Esophagus squamous epithelium (tissue), 5 donors: ENCODE results near the gene KLF15. TPM values are rescaled to one million over a fixed set of nuclear protein-coding genes. Genes with fewer than 3 reads are reported as not detected.

Experiments
- DNase-seq: peaks from one replicate; lab custom pipeline; 2025; lab: John Stamatoyannopoulos, UW
- H3K27ac ChIP-seq, 4 donors: fragments of 200-600 bp; sonication (generic); one replicate each; pipeline ENCODE4 v1.5.1; 2016 to 2019; ENCODE audit warnings: mild to moderate bottlenecking in 1 of 4
- H3K27me3 ChIP-seq, 4 donors: fragments of 200-600 bp; sonication (generic); 1 replicate in 3 of 4; 2 replicates in 1 of 4; pipeline versions ENCODE4 v1.5.1 to v1.6.0; 2017 to 2021; ENCODE audit warnings: antibody characterized with exemption in 1 of 4
- H3K36me3 ChIP-seq, 3 donors: fragments of 200-600 bp; sonication (generic); one replicate each; pipeline ENCODE4 v1.5.1; 2016 to 2019
- H3K4me1 ChIP-seq, 3 donors: fragments of 200-600 bp; sonication (generic); one replicate each; pipeline ENCODE4 v1.5.1; 2017 to 2019
- H3K4me3 ChIP-seq, 4 donors: fragments of 200-600 bp; sonication (generic); 1 replicate in 3 of 4; 2 replicates in 1 of 4; pipeline ENCODE4 v1.5.1; 2016 to 2019; ENCODE audit warnings: mild to moderate bottlenecking in 2 of 4, moderate library complexity in 1 of 4
- H3K9me3 ChIP-seq, 3 donors: fragments of 200-600 bp; sonication (generic); one replicate each; pipeline ENCODE4 v1.5.1; 2016 to 2019
- POLR2A ChIP-seq, 4 donors: fragments of 450-650 bp; IDR thresholded peaks; one replicate each; pipeline ENCODE4 v1.6.1; 2017; ENCODE audit warnings: antibody characterized with exemption in 4 of 4, mild to moderate bottlenecking in 4 of 4, moderate library complexity in 3 of 4
- WGBS, 2 donors: methylation state at CpG; one replicate each; pipeline ENCODE4 v1.1.5; 2018; 5-methylcytosine and 5-hydroxymethylcytosine counted together
- intact Hi-C: fragments of 100-400 bp; cut with DNase I; formaldehyde crosslinking; loops from one replicate; pipeline ENCODE4 v1.15.0; 2022
- total RNA-seq, 4 donors: library from RNA; depleted of rRNA; stranded (reverse); fragments of >200 nt; gene quantifications; one replicate each; pipeline ENCODE4 v1.1.0, GENCODE V29; 2016
- TF ChIP-seq, protein P1 (sequence below), 6 experiments: fragments of 450-650 bp in 4 of 6; fragments of 200-600 bp in 2 of 6; sonication (generic) in 2 of 6; IDR thresholded peaks; one replicate each; pipeline ENCODE4 v1.5.1; 2016 to 2019; ENCODE audit warnings: antibody characterized with exemption in 6 of 6, mild to moderate bottlenecking in 4 of 6, moderate library complexity in 4 of 6
- donor health status: DM: yes; HTN: yes; CAD: no.

KLF15 gene
- total RNA-seq, 4 donors from 2014 or later, result 1.8 to 43.1 (median 7.7) TPM

DNA sequence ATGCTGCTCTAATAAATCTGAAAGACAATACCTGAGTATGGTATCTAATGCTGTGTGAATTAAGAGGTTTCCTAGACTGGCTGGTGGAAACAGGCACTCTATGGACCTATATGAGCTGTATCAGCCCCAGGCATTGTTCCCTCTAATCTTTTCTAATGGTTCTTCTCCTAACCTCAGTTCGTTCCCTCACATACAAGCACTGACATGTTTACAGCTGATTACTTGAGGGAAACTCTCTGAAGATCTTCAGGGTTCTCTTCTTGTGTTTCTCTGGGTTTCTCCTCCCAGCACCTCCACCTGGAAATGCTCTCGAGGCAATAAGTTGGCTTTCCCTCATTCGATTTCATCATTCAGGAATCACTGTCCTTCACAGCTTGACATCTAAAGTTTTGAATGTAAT, 52.9 kb downstream of the KLF15 start:
- Histone ChIP-seq H3K27ac (no peak overlapping the region), H3K4me3 (no peak overlapping the region), H3K27me3 (no peaks in the 10 kb centered on the region), H3K4me1 (no peaks in the 10 kb centered on the region), H3K9me3 (peaks cover 0 to 8% (median 0%) of the 10 kb centered on the region in 3 donors), H3K36me3 (no peaks in the 10 kb centered on the region)
- intact Hi-C loops, result no loop called here
- no peak for DNase-seq
- 61% methylated on average over 3 of the region's 3 CpGs for WGBS, 2 donors
- TF ChIP-seq, protein P1, sequence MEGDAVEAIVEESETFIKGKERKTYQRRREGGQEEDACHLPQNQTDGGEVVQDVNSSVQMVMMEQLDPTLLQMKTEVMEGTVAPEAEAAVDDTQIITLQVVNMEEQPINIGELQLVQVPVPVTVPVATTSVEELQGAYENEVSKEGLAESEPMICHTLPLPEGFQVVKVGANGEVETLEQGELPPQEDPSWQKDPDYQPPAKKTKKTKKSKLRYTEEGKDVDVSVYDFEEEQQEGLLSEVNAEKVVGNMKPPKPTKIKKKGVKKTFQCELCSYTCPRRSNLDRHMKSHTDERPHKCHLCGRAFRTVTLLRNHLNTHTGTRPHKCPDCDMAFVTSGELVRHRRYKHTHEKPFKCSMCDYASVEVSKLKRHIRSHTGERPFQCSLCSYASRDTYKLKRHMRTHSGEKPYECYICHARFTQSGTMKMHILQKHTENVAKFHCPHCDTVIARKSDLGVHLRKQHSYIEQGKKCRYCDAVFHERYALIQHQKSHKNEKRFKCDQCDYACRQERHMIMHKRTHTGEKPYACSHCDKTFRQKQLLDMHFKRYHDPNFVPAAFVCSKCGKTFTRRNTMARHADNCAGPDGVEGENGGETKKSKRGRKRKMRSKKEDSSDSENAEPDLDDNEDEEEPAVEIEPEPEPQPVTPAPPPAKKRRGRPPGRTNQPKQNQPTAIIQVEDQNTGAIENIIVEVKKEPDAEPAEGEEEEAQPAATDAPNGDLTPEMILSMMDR (IDR thresholded peaks at IDR 0.05), result no peak
- TF ChIP-seq POLR2A (IDR thresholded peaks at IDR 0.05), result no peak

DNA sequence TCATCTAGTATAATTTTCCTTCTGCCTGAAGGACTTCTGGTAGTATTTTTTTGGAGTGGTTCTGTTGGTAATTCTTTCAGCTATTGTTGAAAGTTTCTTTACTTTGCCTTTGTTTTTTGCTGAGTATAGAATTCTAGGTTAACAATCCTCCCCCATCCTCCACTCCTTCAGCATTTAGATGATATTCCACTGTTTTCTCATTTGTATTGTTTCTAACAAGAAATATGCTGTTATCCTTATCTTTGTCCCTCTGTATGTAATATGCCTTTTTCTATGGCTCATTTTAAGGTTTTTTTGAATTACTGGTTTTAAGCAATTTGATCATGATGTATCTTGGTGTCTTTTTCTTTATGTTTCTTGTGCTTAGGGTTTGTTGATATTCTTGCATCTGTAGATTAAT, 53.9 kb downstream of the KLF15 start:
- Histone ChIP-seq H3K27me3 (no peaks in the 10 kb centered on the region), H3K27ac (no peak overlapping the region), H3K36me3 (no peaks in the 10 kb centered on the region), H3K4me3 (no peak overlapping the region), H3K4me1 (no peaks in the 10 kb centered on the region), H3K9me3 (peaks cover 0 to 8% (median 0%) of the 10 kb centered on the region in 3 donors)
- intact Hi-C loops, result no loop called here
- no peak for TF ChIP-seq POLR2A (IDR thresholded peaks at IDR 0.05)
- TF ChIP-seq, protein P1 (IDR thresholded peaks at IDR 0.05), result no peak
- DNase-seq, result no peak

DNA sequence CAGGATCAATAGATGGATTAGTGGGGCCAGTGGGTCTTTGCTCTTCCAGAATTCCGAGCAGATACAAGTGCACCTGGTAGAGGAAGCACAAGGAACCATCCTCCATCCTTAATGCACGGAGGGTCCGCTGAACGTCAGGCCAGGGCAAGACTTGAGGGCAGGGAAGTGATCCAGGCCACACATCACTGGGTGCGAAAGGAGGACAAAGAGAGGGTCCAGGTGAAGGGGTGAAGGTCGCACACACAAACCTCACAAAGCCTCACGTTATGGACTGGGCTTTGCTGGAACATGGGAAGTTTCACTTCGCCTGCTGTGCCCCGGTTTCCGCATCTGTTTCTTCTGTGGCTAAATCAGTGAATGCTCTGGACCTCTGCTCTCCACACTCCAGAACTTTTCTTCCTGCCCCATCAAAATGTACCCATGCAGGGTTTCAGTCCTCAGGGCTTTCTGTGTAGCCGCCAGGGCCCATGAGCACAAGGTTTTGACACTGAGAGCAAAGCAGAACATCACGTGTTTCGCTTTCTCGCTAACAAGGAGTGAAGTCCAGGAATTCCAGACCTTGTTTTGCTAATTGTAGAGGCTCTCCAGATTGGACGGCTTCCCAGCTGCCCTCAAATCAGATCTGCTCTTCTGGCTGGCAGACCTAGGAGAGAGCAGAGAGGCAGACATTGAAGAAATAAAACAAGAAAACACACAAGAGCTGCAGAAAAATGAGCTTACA, 56.3 kb downstream of the KLF15 start:
- Histone ChIP-seq H3K4me1 (no peaks in the 10 kb centered on the region), H3K9me3 (peaks cover 0 to 8% (median 0%) of the 10 kb centered on the region in 3 donors), H3K4me3 (no peak overlapping the region), H3K36me3 (no peaks in the 10 kb centered on the region), H3K27ac (peak overlapping the region in 3 of 4 donors; percentile 7 to 21 (median 16)), H3K27me3 (no peaks in the 10 kb centered on the region)
- TF ChIP-seq POLR2A (IDR thresholded peaks at IDR 0.05), result no peak
- TF ChIP-seq, protein P1 (IDR thresholded peaks at IDR 0.05), result no peak
- intact Hi-C loops, result no loop called here
- WGBS, 2 donors, result 74 to 77% methylated on average over 14 to 15 of the region's 15 CpGs
- no peak for DNase-seq

DNA sequence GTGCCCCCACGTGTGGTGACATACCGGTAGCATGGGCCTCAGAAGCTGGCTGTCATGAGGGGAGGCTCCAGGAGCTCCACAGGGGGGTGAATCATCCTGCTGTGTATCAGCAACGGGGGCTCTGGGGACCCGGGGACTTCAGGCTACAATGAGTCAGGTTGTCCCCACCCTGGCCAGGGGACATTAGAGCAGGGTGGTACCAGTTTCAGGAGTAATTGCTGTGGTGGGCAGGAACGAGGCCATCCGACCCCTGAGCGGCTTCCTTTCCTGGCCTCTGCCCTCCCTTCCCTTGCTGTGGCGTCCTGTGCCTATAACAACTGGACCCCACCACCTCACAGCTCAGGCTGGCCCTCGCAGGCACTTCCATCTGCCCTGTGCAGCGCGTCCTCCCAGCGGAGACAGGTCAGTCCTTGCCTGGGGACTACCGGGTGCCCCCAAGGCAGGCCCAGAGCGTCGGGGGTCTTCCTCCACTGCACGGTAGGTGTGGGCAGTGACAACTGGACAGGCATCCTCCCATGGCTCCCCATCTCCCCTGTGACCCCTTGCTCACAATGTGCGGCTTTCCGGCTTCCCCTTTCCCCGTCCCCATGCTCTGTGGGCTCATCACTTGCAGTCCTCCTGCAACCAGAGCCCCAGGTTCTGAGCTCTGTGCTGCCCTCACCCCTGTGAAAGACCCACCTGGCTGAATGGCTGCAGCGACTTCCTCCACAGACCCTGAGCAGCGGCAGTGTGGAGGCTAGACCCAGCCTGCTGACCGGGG, 57.0 kb downstream of the KLF15 start:
- intact Hi-C loops, result no loop called here
- Histone ChIP-seq H3K4me1 (no peaks in the 10 kb centered on the region), H3K27ac (peak overlapping the region in 1 of 4 donors; percentile 21), H3K27me3 (no peaks in the 10 kb centered on the region), H3K4me3 (no peak overlapping the region), H3K36me3 (no peaks in the 10 kb centered on the region), H3K9me3 (peaks cover 0 to 8% (median 0%) of the 10 kb centered on the region in 3 donors)
- WGBS, 2 donors, result 57 to 89% methylated on average over 2 to 16 of the region's 22 CpGs
- no peak for DNase-seq
- no peak for TF ChIP-seq POLR2A (IDR thresholded peaks at IDR 0.05)
- TF ChIP-seq, protein P1 (IDR thresholded peaks at IDR 0.05), result no peak

DNA sequence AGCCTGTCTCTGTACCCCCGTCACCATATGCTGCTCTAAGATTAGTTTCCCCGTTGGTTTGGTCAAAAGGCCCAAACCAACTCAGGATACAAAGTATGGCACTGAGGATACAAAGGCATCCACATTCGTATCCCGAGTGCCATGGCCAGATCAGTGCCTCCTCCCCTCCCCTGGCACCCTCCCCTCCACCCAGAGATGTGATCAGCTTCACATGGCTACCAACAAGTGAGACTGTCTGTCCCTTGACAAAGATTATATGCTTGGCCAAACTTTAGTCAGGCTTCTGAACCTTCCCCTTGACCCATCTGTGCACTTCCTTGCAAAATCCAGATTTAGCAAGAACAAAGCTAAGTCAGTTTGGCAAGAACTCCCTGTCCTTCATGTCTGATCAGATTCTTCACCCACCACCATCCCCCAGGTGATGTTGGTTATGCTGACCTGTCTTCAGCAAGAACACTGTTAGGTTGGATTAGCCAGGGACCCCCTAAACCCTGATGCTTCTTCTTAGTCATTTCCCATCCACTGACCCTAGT, 61.7 kb downstream of the KLF15 start:
- WGBS, 2 donors, result 79 to 86% methylated on average over 1 to 4 of the region's 4 CpGs
- H3K27me3 ChIP-seq, result no peaks in the 10 kb centered on the region

More for the DNA sequence above, 61.7 kb downstream of the KLF15 start:
- no peak for DNase-seq
- no peaks in the 10 kb centered on the region for H3K4me1 ChIP-seq
- H3K36me3 ChIP-seq, result no peaks in the 10 kb centered on the region
- intact Hi-C loops, result no loop called here
- H3K9me3 ChIP-seq, result no peaks in the 10 kb centered on the region
- no peak overlapping the region for H3K27ac ChIP-seq
- no peak overlapping the region for H3K4me3 ChIP-seq
- TF ChIP-seq, protein P1 (IDR thresholded peaks at IDR 0.05), result no peak
- TF ChIP-seq POLR2A (IDR thresholded peaks at IDR 0.05), result no peak
